Left cardiac atrium (tissue), 4 donors: ENCODE measurements around the gene KCNK4. TPM values are rescaled to one million over a fixed set of nuclear protein-coding genes. Genes with fewer than 3 reads are reported as not detected.

Experiments used
- ATAC-seq, 2 donors: fragments of 200-7000 bp; cut with Tn5 transposase; one replicate each; pipeline ENCODE4 v1.9.1; 2020; ENCODE audit warnings: mild to moderate bottlenecking in 2 of 2, moderate library complexity in 2 of 2
- DNase-seq: peaks from one replicate; pipeline ENCODE4 v3.0.0-alpha.2; 2020
- intact Hi-C, 2 donors: fragments of 100-400 bp; cut with DNase I; formaldehyde crosslinking; loops; one replicate each; pipeline versions ENCODE4 v1.14.1 to v1.15.1; 2022 to 2023
- total RNA-seq, 2 donors: library from RNA; stranded (reverse); fragmentation: NEBNext Ultra II Directional; extraction: Animal tissue kit (Norgen Biotek cat#: 25700); gene quantifications; one replicate each; pipeline ENCODE4 v1.2.1, GENCODE V29; 2021
- donor health status: DM: no; HTN: yes; CAD: no.
- donor health status: DM: no; HTN: yes; CAD: no; lungs with severe emphysema.
- donor health status: DM: yes; HTN: yes; CAD: no.
- donor health status: Dilated cardiomyopathy.

Gene KCNK4
- total RNA-seq, 2 donors from 2014 or later, result 0.13 TPM; not detected in 1

- intact Hi-C loops, result no loop called here
- DNase-seq (no peak), ATAC-seq (no peak)
Measured at GRCh38 chr11:64265176-64266160, 25.6 kb upstream of the KCNK4 start.

GRCh38 chr11:64266339-64266738 is 24.8 kb upstream of the KCNK4 start:
- DNase-seq (no peak), ATAC-seq (no peak)
- intact Hi-C loops, result no loop called here

- ATAC-seq, result no peak
- intact Hi-C loops, result no loop called here
- peak; percentile 64 for DNase-seq
Measured at GRCh38 chr11:64267207-64267945, 23.7 kb upstream of the KCNK4 start.

GRCh38 chr11:64268025-64268892 is 22.8 kb upstream of the KCNK4 start:
- intact Hi-C loops, result no loop called here
- DNase-seq, result peak; percentile 90
- peak; percentile 3 to 16 for ATAC-seq

GRCh38 chr11:64268893-64269539 is 22.1 kb upstream of the KCNK4 start:
- DNase-seq (peak; percentile 81), ATAC-seq (peak; percentile 16 to 18)
- intact Hi-C loops, result no loop called here

GRCh38 chr11:64269540-64270220 is 21.4 kb upstream of the KCNK4 start:
- ATAC-seq, result peak; percentile 85 to 89
- peak; percentile 98 for DNase-seq
- intact Hi-C loops, result loop anchor here in 1 of 2 donors (1.0 kb wide), 1 partner anchor 16 kb away; the partner anchor contains the start of gene GPR137

GRCh38 chr11:64275031-64275800 is 15.9 kb upstream of the KCNK4 start:
- ATAC-seq (no peak), DNase-seq (no peak)
- intact Hi-C loops, result no loop called here

GRCh38 chr11:64275841-64276240 is 15.3 kb upstream of the KCNK4 start:
- intact Hi-C loops, result no loop called here
- DNase-seq (no peak), ATAC-seq (no peak)

GRCh38 chr11:64276653-64277431 is 14.3 kb upstream of the KCNK4 start:
- DNase-seq (no peak), ATAC-seq (peak in 1 of 2 donors; percentile 23)
- intact Hi-C loops, result no loop called here

- ATAC-seq, result no peak
- intact Hi-C loops, result no loop called here
- no peak for DNase-seq
Measured at GRCh38 chr11:64278576-64279190, 12.4 kb upstream of the KCNK4 start.

GRCh38 chr11:64281957-64282770 is 8.9 kb upstream of the KCNK4 start:
- ATAC-seq (no peak), DNase-seq (no peak)
- intact Hi-C loops, result no loop called here

- intact Hi-C loops, result no loop called here
- no peak for DNase-seq
- ATAC-seq, result no peak
Measured at GRCh38 chr11:64283092-64283491, 8.0 kb upstream of the KCNK4 start.

GRCh38 chr11:64284048-64284961 is 6.8 kb upstream of the KCNK4 start, which contains the start of gene BAD:
TSS of gene BAD (minus strand) at chr11:64284665. CDS start at chr11:64284368, 297 bp downstream.
- DNase-seq (peak; percentile 96), ATAC-seq (peak; percentile 92 to 94)
- intact Hi-C loops, result no loop called here
